Tibial artery (tissue), 4 donors: ENCODE data around the gene IL1RAPL2.

Experiments
- DNase-seq, 2 donors: peaks; one replicate each; pipeline ENCODE4 v3.0.0-alpha.2; 2019
- H3K27ac ChIP-seq, 2 donors: fragments of 200-600 bp; sonication (generic) in 1 of 2; 1 replicate in 1 of 2; 2 replicates in 1 of 2; pipeline ENCODE4 v1.5.1; 2018 to 2019; ENCODE audit warnings: mild to moderate bottlenecking in 1 of 2
- H3K27me3 ChIP-seq, 2 donors: fragments of 200-600 bp; sonication (generic) in 1 of 2; one replicate each; pipeline versions ENCODE4 v1.5.1 to v1.6.0; 2016 to 2019
- H3K36me3 ChIP-seq, 3 donors: fragments of 200-600 bp; sonication (generic) in 2 of 3; one replicate each; pipeline ENCODE4 v1.5.1; 2016 to 2019; ENCODE audit warnings: mild to moderate bottlenecking in 2 of 3
- H3K4me1 ChIP-seq, 4 donors: fragments of 200-600 bp; sonication (generic) in 2 of 4; 1 replicate in 3 of 4; 2 replicates in 1 of 4; pipeline ENCODE4 v1.5.1; 2016 to 2019
- H3K4me3 ChIP-seq, 2 donors: fragments of 200-600 bp; sonication (generic) in 1 of 2; 1 replicate in 1 of 2; 2 replicates in 1 of 2; pipeline ENCODE4 v1.5.1; 2018 to 2019; ENCODE audit warnings: mild to moderate bottlenecking in 2 of 2
- H3K9me3 ChIP-seq, 3 donors: fragments of 200-600 bp; sonication (generic) in 1 of 3; one replicate each; pipeline ENCODE4 v1.5.1; 2016 to 2019
- CTCF ChIP-seq, 2 experiments: fragments of 200-600 bp in 1 of 2; fragments of 450-650 bp in 1 of 2; IDR thresholded peaks; one replicate each; pipeline ENCODE4 v1.5.1; 2017 to 2019; ENCODE audit warnings: antibody characterized with exemption in 2 of 2, mild to moderate bottlenecking in 1 of 2, moderate library complexity in 1 of 2
- intact Hi-C: fragments of 100-400 bp; cut with DNase I; formaldehyde crosslinking; loops from one replicate; pipeline ENCODE4 v1.15.0; 2023; ENCODE audit warnings: low total_unique reads

The IL1RAPL2 gene

GRCh38 chrX:105564501-105564900 lies 998.5 kb downstream of the IL1RAPL2 start:
- Histone ChIP-seq H3K27me3 (no peaks in the 10 kb centered on the region), H3K4me1 (no peaks in the 10 kb centered on the region), H3K9me3 (no peaks in the 10 kb centered on the region), H3K27ac (no peak overlapping the region), H3K4me3 (no peak overlapping the region), H3K36me3 (no peaks in the 10 kb centered on the region)
- no peak for TF ChIP-seq CTCF (IDR thresholded peaks at IDR 0.05)
- intact Hi-C loops: no loop called here
- no peak for DNase-seq

GRCh38 chrX:105565856-105566255 lies 999.9 kb downstream of the IL1RAPL2 start:
- no peak for TF ChIP-seq CTCF (IDR thresholded peaks at IDR 0.05)
- H3K36me3 ChIP-seq: no peaks in the 10 kb centered on the region
- H3K27ac ChIP-seq: no peak overlapping the region
- intact Hi-C loops: no loop called here
- H3K9me3 ChIP-seq: no peaks in the 10 kb centered on the region
- H3K4me1 ChIP-seq: no peaks in the 10 kb centered on the region
- H3K4me3 ChIP-seq: no peak overlapping the region
- H3K27me3 ChIP-seq: no peaks in the 10 kb centered on the region
- DNase-seq: no peak

GRCh38 chrX:105567082-105567481 lies 1001.1 kb downstream of the IL1RAPL2 start:
- no peak for TF ChIP-seq CTCF (IDR thresholded peaks at IDR 0.05)

GRCh38 chrX:105608745-105609144 lies 1042.7 kb downstream of the IL1RAPL2 start:
- no peaks in the 10 kb centered on the region for H3K4me1 ChIP-seq
- no peak overlapping the region for H3K4me3 ChIP-seq
- no peak overlapping the region for H3K27ac ChIP-seq
- H3K9me3 ChIP-seq: no peaks in the 10 kb centered on the region
- H3K27me3 ChIP-seq: no peaks in the 10 kb centered on the region
- H3K36me3 ChIP-seq: no peaks in the 10 kb centered on the region
- TF ChIP-seq CTCF (IDR thresholded peaks at IDR 0.05): no peak
- no peak for DNase-seq
- intact Hi-C loops: no loop called here

More at GRCh38 chrX:105567082-105567481, 1001.1 kb downstream of the IL1RAPL2 start:
- Histone ChIP-seq H3K27me3 (no peaks in the 10 kb centered on the region), H3K4me3 (no peak overlapping the region), H3K27ac (no peak overlapping the region), H3K9me3 (no peaks in the 10 kb centered on the region), H3K36me3 (no peaks in the 10 kb centered on the region), H3K4me1 (no peaks in the 10 kb centered on the region)
- intact Hi-C loops: no loop called here
- DNase-seq: no peak

GRCh38 chrX:105609530-105609929 lies 1043.5 kb downstream of the IL1RAPL2 start:
- Histone ChIP-seq H3K4me3 (no peak overlapping the region), H3K27me3 (no peaks in the 10 kb centered on the region), H3K27ac (no peak overlapping the region), H3K36me3 (no peaks in the 10 kb centered on the region), H3K9me3 (no peaks in the 10 kb centered on the region), H3K4me1 (no peaks in the 10 kb centered on the region)
- no peak for TF ChIP-seq CTCF (IDR thresholded peaks at IDR 0.05)
- DNase-seq: no peak
- intact Hi-C loops: no loop called here

GRCh38 chrX:105610411-105610810 lies 1044.4 kb downstream of the IL1RAPL2 start:
- DNase-seq: no peak
- Histone ChIP-seq H3K36me3 (no peaks in the 10 kb centered on the region), H3K9me3 (no peaks in the 10 kb centered on the region), H3K4me3 (no peak overlapping the region), H3K27me3 (no peaks in the 10 kb centered on the region), H3K4me1 (no peaks in the 10 kb centered on the region), H3K27ac (no peak overlapping the region)
- no peak for TF ChIP-seq CTCF (IDR thresholded peaks at IDR 0.05)
- intact Hi-C loops: no loop called here
